Activated T-helper 1 cell treated with Interleukin-2 at 50 U/mL for 16 hours (primary cell): ENCODE measurements around the gene AP2A2.

ENCODE experiments used
- DNase-seq: peaks from one replicate; pipeline ENCODE4 v3.0.0-alpha.2; 2020; ENCODE audit warnings: low read depth

Gene AP2A2

DNA sequence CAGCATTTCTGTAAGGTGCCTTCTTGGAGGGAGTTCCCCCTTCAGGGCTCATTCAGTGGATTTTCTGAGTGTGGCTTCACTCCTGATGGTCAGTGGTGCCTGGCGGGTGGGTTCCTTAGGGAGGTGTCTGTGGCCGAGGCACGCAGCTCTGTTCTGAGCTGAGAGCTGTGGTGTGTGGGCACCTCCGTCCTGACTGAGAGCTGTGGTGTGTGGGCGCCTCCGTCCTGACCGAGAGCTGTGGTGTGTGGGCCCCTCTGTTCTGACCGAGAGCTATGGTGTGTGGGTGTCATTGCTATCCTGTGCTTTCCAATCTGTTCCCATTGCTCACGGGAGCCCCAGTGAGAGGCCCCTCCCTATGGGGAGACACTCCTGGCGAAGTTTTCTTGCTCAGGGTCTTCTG lies 71.0 kb downstream of the AP2A2 start:
- no peak for DNase-seq

DNA sequence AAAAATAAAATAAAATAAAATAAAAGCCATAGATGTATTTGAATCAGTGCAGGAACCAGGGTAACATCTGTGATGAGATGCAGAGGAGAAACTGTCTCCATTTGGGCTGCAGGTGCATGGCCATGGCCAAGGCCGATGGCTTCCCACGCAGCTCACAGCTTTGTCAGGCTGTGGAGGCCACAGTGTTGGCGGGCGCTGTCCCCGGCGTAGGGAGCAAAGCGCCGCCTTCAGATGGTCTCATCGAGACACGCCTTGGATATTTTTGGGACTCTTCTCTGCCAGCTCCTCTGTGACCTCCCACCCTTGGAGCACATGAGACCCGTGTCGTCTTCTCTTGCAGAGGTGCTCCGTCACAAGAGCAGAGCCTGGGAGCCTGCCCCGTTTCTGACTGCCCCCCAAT lies 72.2 kb downstream of the AP2A2 start:
- DNase-seq = no peak

DNA sequence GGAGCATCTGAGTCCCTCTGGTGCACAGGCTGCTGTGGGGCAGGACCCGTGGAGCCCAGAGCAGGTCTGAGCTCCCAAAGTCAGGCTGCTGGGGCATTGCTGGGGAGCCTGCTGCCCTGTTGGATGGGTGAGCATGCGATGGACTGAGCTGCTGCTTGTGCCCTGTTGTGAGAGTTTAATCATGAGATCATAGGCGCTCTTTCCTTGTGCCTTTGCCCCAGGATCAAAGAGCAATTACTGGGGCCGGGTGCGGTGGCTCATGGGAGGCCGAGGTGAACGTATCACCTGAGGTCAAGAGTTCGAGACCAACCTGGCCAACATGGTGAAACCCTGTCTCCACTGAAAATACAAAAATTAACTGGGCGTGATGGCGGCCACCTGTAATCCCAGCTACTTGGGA lies 73.3 kb downstream of the AP2A2 start:
- DNase-seq = no peak

- DNase-seq = no peak
These were observed 74.9 kb downstream of the AP2A2 start for GRCh38 chr11:1000357-1001278.

GRCh38 chr11:1001617-1002405 lies 76.1 kb downstream of the AP2A2 start:
- DNase-seq = no peak

DNA sequence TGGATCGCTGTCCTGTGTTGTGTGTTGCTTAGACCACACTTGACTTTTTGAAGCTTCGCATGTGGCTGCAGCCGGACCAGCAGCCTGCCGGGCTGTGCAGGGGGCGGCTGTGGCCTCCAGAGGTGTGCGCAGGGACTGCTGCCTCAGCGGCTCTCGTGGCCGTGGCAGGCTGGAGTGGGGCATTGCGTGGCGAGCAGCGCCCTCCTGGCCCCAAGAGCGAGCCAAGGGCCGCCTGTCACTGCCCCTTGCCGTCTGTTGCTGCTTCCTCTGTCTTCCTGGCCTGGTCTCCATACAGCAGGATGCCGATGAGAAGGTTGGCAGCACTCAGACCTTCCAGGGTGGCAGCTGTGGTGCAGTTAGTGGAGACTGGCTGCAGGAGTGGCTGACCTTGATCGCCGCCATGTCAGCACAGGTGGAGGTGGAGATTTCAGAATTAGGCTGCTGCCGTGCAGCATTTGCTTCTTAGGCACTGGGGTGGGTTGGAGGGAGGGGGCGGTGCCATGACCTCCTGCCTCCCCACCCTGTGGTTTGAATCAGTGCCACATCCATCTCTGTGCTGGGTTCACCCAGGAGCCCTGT lies 76.8 kb downstream of the AP2A2 start:
- no peak for DNase-seq

DNA sequence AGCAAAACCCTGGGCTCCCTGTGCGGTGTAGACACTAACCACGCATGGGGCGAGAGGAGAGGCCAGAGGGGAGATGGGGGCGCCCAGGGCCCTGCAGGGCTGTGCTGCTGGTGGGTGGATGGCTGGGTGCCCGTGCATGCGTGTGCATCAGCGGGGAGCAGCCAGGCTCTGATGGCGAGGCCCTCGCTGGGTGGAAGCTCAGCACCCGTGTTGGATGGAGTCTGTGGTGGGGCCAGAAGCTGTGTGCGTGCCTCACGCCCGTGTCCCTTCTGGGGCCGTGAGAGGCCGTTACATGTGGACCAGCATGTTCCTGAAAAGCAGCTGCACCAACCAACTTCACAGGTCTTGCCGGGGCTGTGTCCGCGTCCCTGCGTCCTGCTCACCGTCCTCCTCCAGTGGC lies 77.5 kb downstream of the AP2A2 start:
- DNase-seq = no peak

- DNase-seq = no peak
These were observed 80.3 kb downstream of the AP2A2 start for GRCh38 chr11:1005928-1006327.

DNA sequence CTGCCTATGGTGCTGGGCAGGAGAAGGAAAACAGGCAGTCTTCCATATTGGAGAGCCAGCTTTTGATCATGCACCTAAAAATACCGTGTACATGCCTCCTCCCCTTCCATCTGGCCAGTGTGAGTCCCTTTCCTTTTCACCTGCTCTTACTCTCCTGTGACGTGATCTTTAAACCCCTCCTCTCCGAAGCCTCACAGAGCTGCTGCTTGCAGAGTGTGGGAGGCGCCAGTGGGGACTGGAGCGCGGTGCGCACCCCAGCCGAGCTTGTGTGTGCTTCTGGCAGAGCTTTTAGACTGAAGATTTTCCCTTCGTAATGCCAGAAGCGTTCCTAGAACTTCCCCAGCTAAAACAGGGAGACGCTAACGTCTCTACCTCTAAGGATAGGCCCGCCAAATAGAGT lies 81.1 kb downstream of the AP2A2 start:
- DNase-seq = no peak

GRCh38 chr11:1007279-1007678 lies 81.6 kb downstream of the AP2A2 start:
- no peak for DNase-seq

- no peak for DNase-seq
These were observed 82.5 kb downstream of the AP2A2 start for GRCh38 chr11:1008001-1008802.

DNA sequence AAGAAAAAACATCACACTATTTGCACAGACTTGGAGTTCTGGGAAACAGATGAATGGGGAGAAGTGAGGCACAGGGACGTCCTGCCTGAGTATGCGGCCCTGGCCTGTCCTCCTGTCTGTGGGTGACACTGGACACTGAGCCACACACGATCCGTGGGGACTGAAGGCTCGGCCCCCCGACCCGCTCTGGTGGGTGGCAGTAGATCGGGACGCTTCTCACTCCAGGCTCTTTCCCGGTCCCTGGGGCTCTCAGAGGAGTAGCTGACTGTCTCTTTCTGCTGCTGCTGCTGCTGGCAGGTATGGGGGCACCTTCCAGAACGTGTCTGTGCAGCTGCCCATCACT lies 83.1 kb downstream of the AP2A2 start:
- DNase-seq = no peak

GRCh38 chr11:1009371-1009770 lies 83.7 kb downstream of the AP2A2 start:
- no peak for DNase-seq

- no peak for DNase-seq
These were observed 84.3 kb downstream of the AP2A2 start for GRCh38 chr11:1009991-1010390.

GRCh38 chr11:1010551-1011319 lies 85.1 kb downstream of the AP2A2 start:
- DNase-seq = no peak

GRCh38 chr11:1011320-1011698 lies 85.6 kb downstream of the AP2A2 start:
- no peak for DNase-seq

GRCh38 chr11:1012291-1012690 lies 86.6 kb downstream of the AP2A2 start:
- no peak for DNase-seq

GRCh38 chr11:1012740-1013630 lies 87.3 kb downstream of the AP2A2 start:
- no peak for DNase-seq

DNA sequence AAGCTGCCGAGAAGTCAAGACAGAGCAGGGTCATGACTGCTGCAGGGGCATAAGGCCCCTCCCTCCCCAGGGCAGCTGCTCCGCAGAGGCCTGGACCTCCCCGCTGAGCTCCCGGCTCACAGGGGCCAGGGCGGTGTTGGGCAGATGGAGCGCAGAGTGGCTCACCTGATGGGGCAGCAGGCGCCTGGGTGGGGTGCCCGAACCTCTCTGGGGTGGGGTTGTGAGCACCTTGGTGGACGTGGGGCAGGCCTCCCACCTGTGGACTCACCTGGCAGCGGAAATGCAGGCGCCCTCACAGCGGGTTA lies 87.9 kb downstream of the AP2A2 start:
- no peak for DNase-seq

GRCh38 chr11:1014276-1014675 lies 88.6 kb downstream of the AP2A2 start:
- DNase-seq = no peak

DNA sequence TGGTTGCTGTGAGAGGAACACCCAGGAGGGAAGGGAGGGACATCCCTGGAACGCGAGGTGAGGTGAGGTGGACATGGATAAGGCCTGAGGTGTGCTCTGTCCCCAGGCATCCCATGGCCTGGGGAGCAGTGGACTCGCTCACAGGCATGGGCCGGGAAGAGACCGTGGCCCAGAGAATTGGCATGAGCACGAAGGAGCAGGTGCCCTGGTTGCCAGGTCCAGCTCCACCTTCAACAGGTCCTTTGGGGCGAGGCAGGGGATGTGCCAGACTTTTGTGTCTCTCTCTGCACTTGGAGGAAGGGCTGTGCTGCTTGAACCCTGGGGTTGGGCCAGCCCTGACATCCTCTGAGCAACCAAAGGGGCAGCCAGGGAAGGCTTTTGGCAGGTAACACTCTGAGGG lies 89.4 kb downstream of the AP2A2 start:
- DNase-seq = no peak
